IMR-90 (cell line): Measurements from ENCODE around the gene PYCR2. TPM values are rescaled to one million over a fixed set of nuclear protein-coding genes. Genes with fewer than 3 reads are reported as not detected.

ENCODE experiments used
- ATAC-seq: fragments of 200-7000 bp; cut with Tn5 transposase; 2 replicates; pipeline ENCODE4 v1.9.1; 2020; ENCODE audit warnings: low read depth, mild to moderate bottlenecking, moderate library complexity
- BruUV-seq: library from RNA; stranded (reverse); fragments of 400-500 nt; replicated peaks from 2 replicates; lab custom pipeline; 2021; lab: Mats Ljungman, UMichigan
- CTCF ChIA-PET: fragments of 300-600 bp; formaldehyde crosslinking; extraction: SDS; loops from one replicate; lab custom pipeline; 2021; ENCODE audit warnings: antibody characterized with exemption; lab: Yijun Ruan, JAX
- POLR2A ChIA-PET: fragments of 300-600 bp; sonication (Branson Sonifier 250); formaldehyde crosslinking; loops from one replicate; lab custom pipeline; 2022; ENCODE audit warnings: antibody characterized with exemption; ENCODE audit not compliant: unreplicated experiment; lab: Charles Lee
- DNase-seq: peaks from one replicate; pipeline ENCODE4 v3.0.0; 2013
- H2AFZ ChIP-seq: replicated peaks from 2 replicates; pipeline ENCODE3; 2013; ENCODE audit warnings: low read length, mild to moderate bottlenecking; ENCODE audit not compliant: poor library complexity
- H2AK5ac ChIP-seq: 2 replicates; pipeline ENCODE4 v1.6.1; 2013; ENCODE audit warnings: low read depth, low read length, inconsistent platforms
- H2AK9ac ChIP-seq: replicated peaks from 2 replicates; pipeline ENCODE3; 2013; ENCODE audit warnings: mild to moderate bottlenecking, low read depth, low read length, moderate library complexity; ENCODE audit not compliant: poor library complexity
- H2BK120ac ChIP-seq: 2 replicates; pipeline ENCODE4 v1.6.1; 2013; ENCODE audit warnings: low read depth, low read length, inconsistent platforms
- H2BK15ac ChIP-seq: 3 replicates; pipeline ENCODE4 v1.6.1; 2013; ENCODE audit warnings: low read depth, low read length, inconsistent platforms
- H2BK20ac ChIP-seq: 2 replicates; pipeline ENCODE4 v1.6.1; 2013; ENCODE audit warnings: low read depth, mild to moderate bottlenecking, inconsistent platforms, low read length, moderate library complexity
- H2BK5ac ChIP-seq: 2 replicates; pipeline ENCODE4 v1.6.1; 2013; ENCODE audit warnings: mild to moderate bottlenecking, low read depth, low read length, inconsistent platforms; ENCODE audit not compliant: poor library complexity, severe bottlenecking
- H3K14ac ChIP-seq: replicated peaks from 2 replicates; pipeline ENCODE4 v1.6.1; 2013; ENCODE audit warnings: low read depth, low read length, inconsistent platforms
- H3K18ac ChIP-seq: 2 replicates; pipeline ENCODE4 v1.6.1; 2013; ENCODE audit warnings: low read depth, low read length, control low read depth
- H3K23ac ChIP-seq: 2 replicates; pipeline ENCODE4 v1.6.1; 2013; ENCODE audit warnings: low read depth, low read length, inconsistent platforms
- H3K27ac ChIP-seq: 2 replicates; pipeline ENCODE4 v1.5.1; 2013; ENCODE audit warnings: mild to moderate bottlenecking, control low read depth, low read length; ENCODE audit not compliant: insufficient read depth
- H3K27me3 ChIP-seq: 2 replicates; pipeline ENCODE4 v1.6.1; 2013; ENCODE audit warnings: low read length; ENCODE audit not compliant: control insufficient read depth, insufficient read depth
- H3K36me3 ChIP-seq: 2 replicates; pipeline ENCODE4 v1.6.1; 2013; ENCODE audit warnings: low read length, mixed read lengths; ENCODE audit not compliant: control insufficient read depth, insufficient read depth
- H3K4ac ChIP-seq: 2 replicates; pipeline ENCODE4 v1.6.1; 2013; ENCODE audit warnings: low read depth, low read length, inconsistent platforms
- H3K4me1 ChIP-seq: 2 replicates; pipeline ENCODE4 v1.6.1; 2013; ENCODE audit warnings: low read length, mixed read lengths; ENCODE audit not compliant: control insufficient read depth, insufficient read depth
- H3K4me2 ChIP-seq: 2 replicates; pipeline ENCODE4 v1.6.1; 2013; ENCODE audit warnings: low read depth, mild to moderate bottlenecking, control low read depth, low read length, moderate library complexity
- H3K4me3 ChIP-seq: 2 replicates; pipeline ENCODE4 v1.5.1; 2013; ENCODE audit warnings: low read depth, mild to moderate bottlenecking, control low read depth, low read length, moderate library complexity; ENCODE audit not compliant: insufficient read depth
- H3K56ac ChIP-seq: 2 replicates; pipeline ENCODE4 v1.6.1; 2013; ENCODE audit warnings: low read length, inconsistent platforms; ENCODE audit not compliant: insufficient read depth; ENCODE audit errors: extremely low read depth
- H3K79me1 ChIP-seq, 2 experiments: 2 replicates each; pipeline ENCODE4 v1.6.1; 2013; ENCODE audit warnings: low read length in 2 of 2, inconsistent platforms in 1 of 2, low read depth in 1 of 2
- H3K9ac ChIP-seq: 2 replicates; pipeline ENCODE4 v1.6.1; 2013; ENCODE audit warnings: low read depth, low read length, control low read depth
- H3K9me1 ChIP-seq: 2 replicates; pipeline ENCODE4 v1.6.1; 2013; ENCODE audit warnings: low read length, inconsistent platforms; ENCODE audit not compliant: insufficient read depth
- H3K9me3 ChIP-seq: 2 replicates; pipeline ENCODE4 v1.6.1; 2013; ENCODE audit warnings: low read length; ENCODE audit not compliant: control insufficient read depth, insufficient read depth
- H4K20me1 ChIP-seq: 2 replicates; pipeline ENCODE4 v1.6.1; 2013; ENCODE audit warnings: low read length, inconsistent platforms; ENCODE audit not compliant: insufficient read depth
- H4K5ac ChIP-seq: 2 replicates; pipeline ENCODE4 v1.6.1; 2013; ENCODE audit warnings: mild to moderate bottlenecking, low read depth, low read length, control low read depth
- H4K8ac ChIP-seq, 2 experiments: 2 replicates each; pipeline ENCODE4 v1.6.1; 2013; ENCODE audit warnings: low read depth in 2 of 2, low read length in 2 of 2, control low read depth in 1 of 2, inconsistent platforms in 1 of 2
- H4K91ac ChIP-seq: 2 replicates; pipeline ENCODE4 v1.6.1; 2013; ENCODE audit warnings: low read depth, low read length, inconsistent platforms; ENCODE audit not compliant: insufficient read depth
- CEBPB ChIP-seq: IDR thresholded peaks from 2 replicates; pipeline ENCODE4 v1.6.1; 2012; ENCODE audit warnings: low read depth, low read length, improper control_type of control experiment
- CHD1 ChIP-seq: IDR thresholded peaks from 2 replicates; pipeline ENCODE4 v1.6.1; 2012; ENCODE audit warnings: low read depth, low read length, improper control_type of control experiment
- CTCF ChIP-seq: conservative IDR thresholded peaks from 2 replicates; pipeline ENCODE4 v1.5.1; 2012; ENCODE audit warnings: mild to moderate bottlenecking, low read depth, low read length, improper control_type of control experiment
- FOS ChIP-seq: fragments of 150-350 bp; IDR thresholded peaks from 2 replicates; pipeline ENCODE4 v1.6.1; 2016; ENCODE audit warnings: low read depth, low read length
- MAFK ChIP-seq: IDR thresholded peaks from 2 replicates; pipeline ENCODE4 v1.6.1; 2012; ENCODE audit warnings: low read depth, low read length, improper control_type of control experiment
- MAZ ChIP-seq: IDR thresholded peaks from 2 replicates; pipeline ENCODE4 v1.6.1; 2012; ENCODE audit warnings: low read depth, mild to moderate bottlenecking, low read length, improper control_type of control experiment, moderate library complexity, borderline replicate concordance
- MXI1 ChIP-seq: IDR thresholded peaks from 2 replicates; pipeline ENCODE4 v1.6.1; 2012; ENCODE audit warnings: low read depth, mild to moderate bottlenecking, low read length, moderate library complexity, borderline replicate concordance
- NFE2L2 ChIP-seq: fragments of 150-350 bp; IDR thresholded peaks from 2 replicates; pipeline ENCODE4 v1.6.1; 2016; ENCODE audit warnings: low read depth, mild to moderate bottlenecking, low read length
- POLR2A ChIP-seq: IDR thresholded peaks from 2 replicates; pipeline ENCODE4 v1.6.1; 2012; ENCODE audit warnings: mild to moderate bottlenecking, low read depth, low read length
- RFX5 ChIP-seq: IDR thresholded peaks from 2 replicates; pipeline ENCODE4 v1.8.0; 2012; ENCODE audit warnings: low read depth, mild to moderate bottlenecking, low read length, moderate library complexity
- USF2 ChIP-seq: fragments of 150-350 bp; IDR thresholded peaks from 2 replicates; pipeline ENCODE4 v1.6.1; 2017; ENCODE audit warnings: mild to moderate bottlenecking, antibody characterized with exemption, low read length, low read depth
- WGBS, 2 experiments: methylation state at CpG; one replicate each; pipeline versions ENCODE4 v1.1.5 to v1.1.7; 2013; ENCODE audit warnings: missing lambda C conversion rate in 2 of 2; ENCODE audit not compliant: insufficient read length in 1 of 2; ENCODE audit errors: extremely low coverage in 2 of 2; 5-methylcytosine and 5-hydroxymethylcytosine counted together
- dilution Hi-C: fragments of 300-500 bp; cut with HindIII; formaldehyde crosslinking; loops from one replicate; pipeline ENCODE4 v1.14.3; 2018; ENCODE audit warnings: low sequenced_read_pairs; ENCODE audit not compliant: unreplicated experiment
- in situ Hi-C: fragments of 300-500 bp; cut with MboI; formaldehyde crosslinking; loops from 3 replicates; pipeline ENCODE4 v1.14.3; 2019; ENCODE audit warnings: low sequenced_read_pairs, inconsistent platforms, mixed read lengths
- intact Hi-C: fragments of 100-400 bp; cut with micrococcal nuclease; formaldehyde crosslinking; loops from 2 replicates; pipeline ENCODE4 v1.10.0; 2022
- polyA plus RNA-seq, 3 experiments: library from polyadenylated mRNA; depleted of rRNA; stranded (reverse); fragments of >200 nt; gene quantifications; 2 replicates each; pipeline ENCODE4 v1.2.3, GENCODE V29; 2012; ENCODE audit warnings: low replicate concordance in 1 of 3
- total RNA-seq: library from RNA; depleted of rRNA; stranded (reverse); fragments of >200 nt; gene quantifications from 2 replicates; pipeline ENCODE4 v1.2.3, GENCODE V29; 2012

The PYCR2 gene
- total and polyA plus RNA-seq, 2 of the 4 experiments (the other 2 are of a cell fraction): 34.4 to 68.1 TPM

- H3K79me1 ChIP-seq: no peaks in the 10 kb centered on the region
- H3K4me2 ChIP-seq: no peak overlapping the region
- no peak overlapping the region for H4K5ac ChIP-seq
- H2BK15ac ChIP-seq: no peak overlapping the region
- no peak overlapping the region for H3K4ac ChIP-seq
- TF ChIP-seq MAFK (no peak), MXI1 (no peak), FOS (no peak), CTCF (no peak), MAZ (no peak), RFX5 (no peak), POLR2A (no peak), USF2 (no peak), CHD1 (no peak), NFE2L2 (no peak), CEBPB (no peak)
- H3K9me3 ChIP-seq: no peaks in the 10 kb centered on the region
- ATAC-seq (no peak), DNase-seq (no peak)
- no peak overlapping the region for H3K4me3 ChIP-seq
- H3K27ac ChIP-seq: no peak overlapping the region
- no peaks in the 10 kb centered on the region for H3K36me3 ChIP-seq
- ChIA-PET CTCF (no interaction called here), POLR2A (no interaction called here)
- H3K18ac ChIP-seq: no peak overlapping the region
- intact Hi-C loops: no loop called here
- H3K56ac ChIP-seq: no peak overlapping the region
- no peak overlapping the region for H2AFZ ChIP-seq
- no peaks in the 10 kb centered on the region; the same call in 1 of the 2 replicates for H3K27me3 ChIP-seq
- no peak overlapping the region for H2BK120ac ChIP-seq
- H3K9me1 ChIP-seq: no peaks in the 10 kb centered on the region; the same call in 1 of the 2 replicates
- in situ Hi-C loops: no loop called here
- BruUV-seq: no TSS peak
- H2BK20ac ChIP-seq: no peak overlapping the region
- no peaks in the 10 kb centered on the region for H4K20me1 ChIP-seq
- H2AK9ac ChIP-seq: no peak overlapping the region
- no peak overlapping the region for H2AK5ac ChIP-seq
- no peaks in the 10 kb centered on the region for H3K4me1 ChIP-seq
- H2BK5ac ChIP-seq: no peak overlapping the region
- no peak overlapping the region for H4K91ac ChIP-seq
- dilution Hi-C loops: no loop called here
- WGBS, 2 experiments: 92% methylated on average over 2 of the region's 3 CpGs; no CpG with 5 or more reads in 1 of the 2 experiments
- no peak overlapping the region for H4K8ac ChIP-seq
- no peak overlapping the region for H3K14ac ChIP-seq
- no peak overlapping the region for H3K23ac ChIP-seq
- no peak overlapping the region for H3K9ac ChIP-seq
Measured at GRCh38 chr1:225936523-225936922, 12.5 kb upstream of the PYCR2 start.
